ENCODE data around the gene ULBP3.

- TF ChIP-seq CTCF (conservative IDR thresholded peaks at IDR 0.05) (no peak), ZFX (IDR thresholded peaks at IDR 0.05) (no peak)
Observed at GRCh38 chr6:150083839-150084238, 14.9 kb upstream of the ULBP3 start.
